HG02884 (cell line): ENCODE data around the gene SPATA18.
"Not testable (repeated sequence)": the region's sequence is repeated elsewhere in the genome, so short reads cannot be mapped to it uniquely, and the experiment has no call there.

ENCODE experiments used
- ATAC-seq: cut with Tn5 transposase; IDR thresholded peaks from one replicate; pipeline ENCODE4 v1.9.1; 2021; ENCODE audit warnings: mild to moderate bottlenecking, moderate library complexity; ENCODE audit not compliant: unreplicated experiment

The SPATA18 gene

DNA sequence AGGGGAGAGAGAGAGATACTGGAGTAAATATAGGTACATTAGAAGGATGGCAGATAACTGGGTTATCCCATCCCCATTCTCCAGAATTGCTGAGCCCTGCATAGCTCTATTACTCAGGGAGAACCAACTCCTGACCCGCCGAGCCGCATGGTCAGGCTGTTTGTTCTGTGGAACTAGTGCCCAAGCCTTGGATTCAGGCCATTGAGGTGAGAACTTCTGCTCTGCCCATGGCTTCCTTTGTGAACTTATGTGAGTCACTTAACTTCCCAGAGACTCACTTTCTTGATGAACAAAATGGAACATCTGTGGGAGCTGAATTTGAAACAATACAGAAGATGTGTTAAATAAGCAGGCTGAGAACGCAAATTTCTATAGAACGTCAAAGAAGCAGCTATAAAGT lies 54.2 kb downstream of the SPATA18 start:
- ATAC-seq: no peak

DNA sequence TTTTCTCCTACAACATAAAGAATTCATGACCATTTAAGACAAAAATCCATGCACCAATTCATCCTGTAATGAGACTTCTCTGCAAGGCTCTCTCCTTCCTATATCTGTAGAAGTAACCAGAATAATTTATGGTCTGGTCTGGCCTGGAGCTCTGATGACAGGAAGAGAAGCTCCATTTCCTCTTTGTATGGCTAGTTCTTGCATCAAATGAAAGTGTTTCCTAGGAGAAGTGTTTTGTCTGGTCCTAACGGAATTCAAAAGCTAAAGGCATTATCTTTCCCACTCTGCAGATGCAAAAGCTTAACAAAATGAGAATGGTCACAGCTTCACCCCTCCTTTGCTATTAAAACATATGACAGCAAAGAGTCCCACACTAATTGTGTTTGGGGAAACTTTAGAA lies 55.1 kb downstream of the SPATA18 start:
- ATAC-seq: no peak

DNA sequence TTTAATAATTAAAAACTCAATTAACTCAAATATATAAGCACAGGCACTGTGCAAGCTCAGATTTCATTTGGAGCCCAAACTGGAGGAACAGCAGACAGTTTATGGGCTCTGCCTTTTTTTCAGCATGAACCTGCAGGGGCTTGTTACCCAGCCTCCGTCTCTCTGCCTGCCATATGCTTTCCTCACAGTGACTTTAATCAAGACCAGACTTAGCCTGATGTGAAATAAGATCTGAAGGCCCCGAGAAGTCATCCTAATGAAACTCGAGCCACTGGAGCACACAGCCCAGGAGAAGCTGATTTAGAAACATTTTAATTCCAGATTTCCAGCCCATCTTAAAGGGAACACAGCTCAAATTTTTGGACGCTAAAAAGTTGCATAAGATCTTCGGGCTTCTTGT lies 55.6 kb downstream of the SPATA18 start:
- ATAC-seq: no peak

DNA sequence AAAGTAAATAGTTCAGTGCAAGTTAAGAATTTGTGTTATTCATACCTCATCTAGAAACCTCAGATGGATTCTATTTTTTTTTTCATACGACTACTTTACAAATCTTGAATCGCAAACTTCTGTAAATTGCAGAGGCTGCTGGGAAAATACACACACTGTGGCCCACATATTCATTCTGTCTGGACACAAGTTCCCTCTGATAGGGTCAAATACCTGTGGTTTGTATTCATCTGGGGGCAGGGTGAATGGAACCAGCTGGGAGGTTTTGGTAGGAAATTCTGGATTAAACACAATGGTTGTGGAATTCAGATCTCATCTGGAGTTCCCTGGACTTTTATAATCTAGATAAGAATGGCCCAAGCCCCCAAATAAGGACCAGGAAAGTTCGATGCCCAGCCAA lies 56.2 kb downstream of the SPATA18 start:
- ATAC-seq: no peak

DNA sequence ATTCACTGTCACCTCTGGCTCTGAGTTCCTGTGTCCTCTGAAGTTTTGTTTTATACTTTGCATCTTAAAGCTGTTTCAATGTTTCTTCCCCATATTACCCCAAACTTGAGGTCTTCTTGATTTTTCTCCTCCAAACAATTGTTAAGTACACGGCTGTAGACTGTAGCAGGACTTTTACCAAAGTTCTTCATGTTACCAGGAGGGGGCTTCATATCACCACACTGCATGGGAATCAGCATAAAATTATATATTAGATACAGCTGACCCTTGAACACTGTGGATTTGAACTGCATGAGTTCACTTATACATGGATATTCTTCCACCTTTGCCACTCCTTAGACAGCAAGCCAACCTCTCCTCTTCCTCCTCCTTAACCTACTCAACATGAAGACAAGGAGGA lies 56.6 kb downstream of the SPATA18 start:
- no peak for ATAC-seq

DNA sequence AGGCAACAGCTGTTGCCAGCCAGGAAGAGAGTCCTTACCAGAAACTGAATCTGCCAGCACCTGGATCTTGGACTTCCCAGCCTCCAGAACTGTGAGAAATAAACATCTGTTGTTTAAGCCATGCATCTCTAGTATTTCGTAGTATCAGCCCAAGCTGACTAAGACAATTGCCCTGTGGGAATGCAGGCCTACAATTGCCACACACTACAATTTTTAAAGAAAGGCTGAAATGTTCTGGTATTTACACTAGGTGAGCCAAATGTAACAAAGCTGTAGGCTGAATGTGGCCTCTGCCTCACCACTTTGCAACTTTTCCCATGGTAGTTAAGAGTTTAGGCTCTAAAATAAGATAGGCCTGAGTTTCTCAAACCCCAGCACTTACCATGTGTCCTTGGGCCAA lies 59.1 kb downstream of the SPATA18 start:
- no peak for ATAC-seq

DNA sequence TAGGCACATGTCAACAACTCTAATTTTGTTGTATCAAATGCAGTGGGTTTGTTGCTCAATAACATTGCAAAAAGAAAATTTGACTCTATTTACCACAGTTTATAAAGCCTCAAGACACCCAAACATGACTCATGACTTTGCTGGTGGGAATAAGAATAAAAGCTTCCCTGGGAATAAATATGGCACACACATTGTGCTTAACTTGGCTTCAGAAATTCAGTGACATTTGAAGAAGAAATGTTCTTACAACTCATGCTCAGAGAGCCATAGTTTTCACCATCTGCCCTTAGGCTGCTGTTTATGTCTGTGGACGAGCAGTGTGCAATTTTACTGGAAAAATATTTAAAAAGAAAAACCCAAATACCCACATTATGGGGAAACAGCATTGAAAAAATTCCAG lies 60.9 kb downstream of the SPATA18 start:
- no peak for ATAC-seq

DNA sequence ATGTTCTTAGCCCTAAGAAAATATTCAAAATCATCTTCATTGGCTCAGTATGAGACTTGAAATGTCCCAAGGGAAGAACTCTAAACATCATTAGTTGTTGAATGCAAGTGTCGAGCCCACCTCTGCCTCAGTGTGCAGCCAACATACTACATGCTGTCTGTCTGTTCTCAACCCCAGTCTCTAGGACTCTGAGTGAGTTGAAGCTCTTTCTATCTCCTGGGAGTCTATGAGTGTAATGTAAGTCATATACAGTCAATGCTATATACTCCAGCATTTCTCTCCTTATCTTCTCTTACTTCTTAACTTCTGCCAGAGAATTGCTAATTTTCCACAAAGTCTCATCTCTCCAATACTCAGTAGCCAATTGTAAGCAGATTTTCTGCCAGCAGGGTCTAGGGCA lies 61.3 kb downstream of the SPATA18 start:
- ATAC-seq: no peak

DNA sequence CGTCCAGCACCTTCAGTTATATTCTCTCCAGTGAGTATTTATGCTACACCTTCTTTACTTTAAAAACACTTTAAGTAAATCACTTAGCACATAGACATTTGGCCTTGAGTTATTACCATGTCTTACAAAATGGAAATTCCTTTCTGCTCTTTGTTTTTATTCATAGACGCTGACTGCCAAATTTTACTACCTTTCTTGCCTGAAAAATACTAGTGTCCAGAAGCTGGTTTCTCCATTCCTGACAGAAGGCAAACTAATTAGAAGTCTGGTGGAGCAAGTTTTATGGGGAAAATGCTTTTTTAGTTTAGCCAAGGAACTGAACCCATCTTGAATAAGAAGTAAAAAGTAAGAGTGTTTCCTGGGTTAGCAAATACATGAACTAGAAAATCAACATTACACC lies 65.5 kb downstream of the SPATA18 start:
- ATAC-seq: no peak

DNA sequence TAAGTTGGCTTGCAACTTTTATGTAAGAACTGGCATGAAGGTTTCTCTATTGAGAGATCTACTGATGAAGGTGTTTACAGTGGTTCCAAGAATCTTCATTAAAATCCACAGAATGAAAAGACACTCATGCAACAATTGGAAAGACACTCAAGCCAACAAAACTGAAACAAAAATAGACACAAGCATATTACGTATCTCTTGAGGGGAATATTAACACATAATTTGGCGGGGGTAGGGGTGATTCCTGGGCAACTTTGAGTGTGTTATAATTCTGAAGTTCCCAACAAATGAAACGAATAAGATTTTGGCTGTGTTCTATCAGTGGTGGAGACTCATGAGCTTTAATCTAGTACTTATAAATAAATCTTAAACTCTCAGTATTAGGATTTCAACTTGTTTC lies 75.1 kb downstream of the SPATA18 start:
- ATAC-seq: no peak

DNA sequence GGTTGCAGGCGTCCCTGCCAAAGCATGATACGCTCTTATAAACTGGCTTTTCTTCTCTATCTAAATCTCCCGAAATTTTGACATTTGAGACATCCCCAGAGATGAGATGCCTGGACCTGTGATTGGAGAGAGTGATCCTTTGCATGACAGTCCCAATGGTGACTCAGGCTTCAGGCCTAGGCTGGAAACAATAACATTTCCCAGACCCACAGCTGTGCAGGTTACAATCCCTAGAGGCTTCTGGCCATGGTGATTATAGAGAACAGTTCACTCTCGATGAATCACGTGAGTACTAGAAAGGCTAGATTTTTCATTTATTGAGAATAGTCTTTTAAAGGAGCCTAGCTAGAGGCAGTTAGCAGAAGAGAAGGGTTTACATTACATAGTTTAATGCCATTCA lies 75.9 kb downstream of the SPATA18 start:
- ATAC-seq: no peak

DNA sequence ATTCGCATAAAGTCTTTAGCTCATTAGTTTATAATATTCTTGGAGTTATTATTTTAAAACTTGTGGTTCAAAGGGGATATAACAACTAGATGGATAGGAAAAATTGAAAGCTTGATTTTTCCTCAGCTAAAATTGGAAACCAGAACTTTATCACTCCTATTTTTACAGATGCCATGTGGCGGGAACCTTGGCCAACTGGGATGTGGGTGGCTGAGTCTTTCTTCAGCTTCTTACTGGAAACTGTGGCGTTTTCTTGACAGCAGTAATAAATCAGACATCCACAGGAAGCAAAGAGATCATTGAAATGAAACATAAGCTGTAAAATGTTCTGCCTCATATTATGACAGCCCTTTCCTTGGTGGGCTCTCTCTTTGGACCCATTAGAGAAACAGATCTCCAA lies 84.1 kb downstream of the SPATA18 start:
- ATAC-seq: no peak

DNA sequence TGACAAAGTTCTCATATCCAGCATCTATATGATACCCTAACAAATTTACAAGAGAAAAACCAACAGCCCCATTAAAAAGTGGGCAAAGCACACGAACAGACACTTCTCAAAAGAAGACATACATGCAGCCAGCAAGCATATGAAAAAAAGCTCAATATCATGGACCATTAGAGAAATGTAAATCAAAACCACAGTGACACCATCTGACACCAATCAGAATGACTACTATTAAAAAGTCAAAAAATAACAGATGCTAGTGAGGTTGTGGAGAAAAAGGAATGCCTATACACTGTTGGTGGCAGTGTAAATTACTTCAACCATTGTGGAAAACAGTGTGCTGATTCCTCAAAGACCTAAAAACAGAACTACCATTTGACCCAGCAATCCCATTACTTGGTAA lies 86.0 kb downstream of the SPATA18 start:
- ATAC-seq: not testable (repeated sequence)

DNA sequence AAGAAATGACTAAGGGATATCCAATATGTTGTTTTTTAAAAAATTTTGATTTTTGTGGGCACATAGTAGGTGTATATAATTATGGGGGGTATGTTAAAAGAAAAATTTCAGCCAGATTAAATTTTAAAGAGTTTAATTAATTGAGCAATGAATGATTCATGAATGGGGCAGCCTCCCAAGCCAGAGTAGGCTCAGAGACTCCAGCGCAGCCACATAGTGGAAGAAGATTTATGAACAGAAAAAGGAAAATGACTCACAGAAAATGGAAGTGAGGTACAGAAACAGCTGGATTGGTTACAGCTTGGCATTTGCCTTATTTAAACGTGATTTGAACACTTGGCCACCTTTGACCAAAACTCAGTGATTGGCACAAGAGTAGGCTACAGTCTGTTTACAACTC lies 91.7 kb downstream of the SPATA18 start:
- no peak for ATAC-seq

DNA sequence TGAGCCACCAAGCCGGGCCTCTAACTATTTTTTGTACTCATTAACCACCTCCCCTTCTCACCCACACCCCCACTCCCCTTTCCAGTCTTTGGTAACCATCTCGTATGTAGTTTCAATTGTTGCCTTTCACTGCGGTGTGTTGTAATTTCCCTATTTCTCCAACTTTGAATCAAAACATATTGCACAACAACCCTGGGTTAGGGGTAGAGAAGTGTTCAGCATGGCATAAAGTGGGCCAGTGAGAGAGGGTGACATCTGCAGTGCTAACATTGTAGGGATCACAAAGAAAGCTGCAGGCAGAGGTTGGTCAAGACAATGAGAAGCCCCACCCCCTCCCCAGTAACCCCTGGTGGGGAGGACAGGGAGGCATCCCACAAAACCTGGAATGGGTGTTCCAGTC lies 92.7 kb downstream of the SPATA18 start:
- ATAC-seq: no peak

DNA sequence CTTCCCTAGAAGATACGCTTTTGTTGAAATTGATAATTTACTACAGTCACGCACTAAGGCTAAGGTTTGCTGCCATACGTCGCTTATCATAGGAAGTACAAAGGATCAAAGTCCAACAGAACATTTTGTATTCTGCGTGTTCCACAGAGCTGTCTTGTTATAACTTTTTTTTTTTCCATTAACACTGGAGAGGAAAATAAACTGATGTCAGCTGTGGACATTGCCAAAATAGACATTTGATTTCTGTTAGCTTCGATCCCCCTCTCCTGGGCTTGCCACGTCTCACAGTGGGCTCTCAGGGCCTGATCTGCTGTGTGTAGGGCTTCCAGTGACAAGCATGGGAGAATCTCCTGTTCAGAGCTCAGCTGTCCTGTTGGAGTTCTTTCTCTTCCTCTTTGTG lies 93.3 kb downstream of the SPATA18 start:
- no peak for ATAC-seq
